GM21723 (cell line): ENCODE measurements around the gene DKK1.

Source experiments
- ATAC-seq: cut with Tn5 transposase; IDR thresholded peaks from one replicate; pipeline ENCODE4 v1.9.1; 2021; ENCODE audit warnings: mild to moderate bottlenecking, moderate library complexity; ENCODE audit not compliant: unreplicated experiment

Gene DKK1

DNA sequence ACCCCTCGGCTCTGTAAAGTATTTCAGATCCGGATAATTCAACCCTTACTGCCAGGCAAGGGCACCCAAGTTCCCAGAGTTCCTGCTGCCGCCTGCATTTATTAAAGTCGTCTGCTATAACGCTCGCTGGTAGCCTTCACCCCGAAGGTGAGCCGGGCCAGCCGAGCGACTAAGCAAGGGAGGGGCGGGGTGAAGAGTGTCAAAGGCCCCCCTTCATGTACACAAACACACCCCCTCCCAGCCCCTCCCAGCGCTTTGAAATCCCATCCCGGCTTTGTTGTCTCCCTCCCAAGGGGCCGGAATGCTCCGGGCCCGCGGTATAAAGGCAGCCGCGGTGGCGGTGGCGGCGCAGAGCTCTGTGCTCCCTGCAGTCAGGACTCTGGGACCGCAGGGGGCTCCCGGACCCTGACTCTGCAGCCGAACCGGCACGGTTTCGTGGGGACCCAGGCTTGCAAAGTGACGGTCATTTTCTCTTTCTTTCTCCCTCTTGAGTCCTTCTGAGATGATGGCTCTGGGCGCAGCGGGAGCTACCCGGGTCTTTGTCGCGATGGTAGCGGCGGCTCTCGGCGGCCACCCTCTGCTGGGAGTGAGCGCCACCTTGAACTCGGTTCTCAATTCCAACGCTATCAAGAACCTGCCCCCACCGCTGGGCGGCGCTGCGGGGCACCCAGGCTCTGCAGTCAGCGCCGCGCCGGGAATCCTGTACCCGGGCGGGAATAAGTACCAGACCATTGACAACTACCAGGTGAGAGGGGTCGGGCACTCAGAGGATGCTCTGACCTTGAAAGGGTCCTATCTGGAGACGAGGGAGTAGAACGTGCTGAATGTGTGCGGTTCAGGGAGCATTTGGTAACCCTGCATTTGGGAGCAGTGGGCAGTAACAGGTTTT, at the start of gene DKK1:
DKK1 (plus strand) TSS at position 349 of the 889 bp plus-strand sequence; CDS start at position 503, 154 bp downstream.
- ATAC-seq = no peak

DNA sequence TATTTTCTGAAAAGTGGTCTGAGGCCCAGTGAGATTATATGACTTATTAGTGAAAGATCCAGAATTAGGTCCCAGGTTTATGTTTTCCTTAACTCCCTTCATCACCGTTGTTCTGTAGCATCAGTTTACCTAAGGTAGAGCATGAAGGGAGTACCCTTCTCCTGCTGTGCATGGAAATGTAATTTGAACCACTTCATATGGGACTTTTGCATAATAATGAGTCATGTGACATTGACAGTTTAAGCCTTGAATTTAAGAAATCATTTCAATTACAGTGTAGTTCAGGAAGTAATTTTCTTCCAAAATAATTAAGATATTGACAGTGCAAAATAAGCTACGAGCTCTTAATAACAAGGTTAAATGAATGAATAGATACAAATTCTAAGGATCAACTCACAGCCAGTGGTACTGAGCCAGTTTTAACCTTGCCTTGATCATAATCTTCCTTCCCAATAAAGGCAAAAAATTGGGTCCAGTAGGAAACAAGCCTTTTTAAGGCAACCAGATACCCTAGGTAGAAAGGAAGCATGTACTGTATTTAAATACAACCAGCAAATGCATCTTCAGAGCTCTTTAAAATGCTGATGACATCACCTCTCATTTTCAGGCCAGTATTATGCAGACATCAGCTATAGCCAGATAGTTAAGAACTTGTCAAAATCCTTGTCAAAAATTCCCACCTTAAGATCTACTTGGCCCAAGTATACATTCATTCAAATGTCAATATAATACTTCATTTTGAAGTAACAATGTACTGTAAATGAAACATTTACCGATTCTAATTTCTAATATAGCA, 48.8 kb upstream of the DKK1 start:
- no peak for ATAC-seq

GRCh38 chr10:52266858-52267257, 47.2 kb upstream of the DKK1 start:
- ATAC-seq = no peak

DNA sequence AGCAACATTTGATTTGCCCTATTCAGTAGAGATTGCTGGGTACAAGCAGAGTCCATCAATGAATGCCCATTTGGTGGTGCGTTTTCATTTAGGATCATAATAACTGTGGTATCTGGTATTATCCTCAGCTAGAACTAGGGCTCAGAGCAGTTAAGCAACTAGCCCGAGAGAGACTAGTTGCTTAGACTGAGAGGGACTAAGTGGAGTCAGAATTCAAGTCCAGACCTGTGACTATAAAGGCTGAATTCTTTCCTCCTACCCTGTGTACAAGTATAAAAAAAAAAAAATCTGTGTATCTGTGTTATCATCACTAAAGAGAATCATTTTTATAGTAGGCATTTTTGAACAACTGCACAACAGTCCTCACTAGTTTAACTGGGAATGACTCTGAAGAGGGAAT, 45.3 kb upstream of the DKK1 start:
- ATAC-seq = no peak

- no peak for ATAC-seq
Observed at GRCh38 chr10:52269233-52269632, 44.8 kb upstream of the DKK1 start.

- no peak for ATAC-seq
Observed at GRCh38 chr10:52276163-52276562, 37.9 kb upstream of the DKK1 start.

DNA sequence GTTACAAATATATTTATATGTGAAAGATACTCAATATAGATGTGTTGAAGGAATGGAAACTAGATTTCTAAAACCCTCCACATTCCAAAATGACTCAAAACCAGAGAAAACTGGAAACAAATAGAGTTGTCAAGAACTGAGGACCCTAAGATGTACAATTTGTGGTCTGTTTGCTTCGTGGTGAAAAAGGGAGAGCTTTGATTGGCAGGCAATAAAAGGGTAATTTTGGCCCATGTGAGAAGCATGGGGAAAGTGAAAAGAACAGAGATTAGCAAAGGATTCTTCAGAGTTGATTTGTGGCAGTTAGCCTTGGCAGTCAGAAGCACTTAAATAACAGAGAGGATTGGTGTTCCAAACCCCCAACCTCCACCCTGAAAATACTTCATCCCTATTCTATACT, 37.1 kb upstream of the DKK1 start:
- no peak for ATAC-seq

- no peak for ATAC-seq
Observed at GRCh38 chr10:52279546-52279945, 34.5 kb upstream of the DKK1 start.

DNA sequence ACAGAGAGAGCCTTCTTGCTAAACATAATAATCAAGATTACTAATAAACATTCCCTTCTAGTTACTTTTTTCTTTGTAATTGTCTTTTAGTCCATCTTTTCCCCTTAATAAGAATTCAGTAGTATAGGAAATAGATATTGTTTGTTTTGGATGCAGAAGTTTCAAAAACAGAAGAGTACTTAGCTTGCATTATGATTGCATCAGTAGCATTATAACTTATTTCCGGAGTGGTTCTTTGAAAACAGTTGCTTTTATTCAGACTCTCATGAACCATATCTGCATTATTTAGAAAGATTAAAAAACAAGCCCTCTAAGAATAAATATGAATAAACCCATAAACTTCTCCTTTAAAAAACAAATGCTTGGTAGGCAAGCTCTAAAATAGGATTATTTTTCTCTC, 34.0 kb upstream of the DKK1 start:
- no peak for ATAC-seq

- no peak for ATAC-seq
Observed at GRCh38 chr10:52283174-52283573, 30.9 kb upstream of the DKK1 start.

GRCh38 chr10:52284416-52285013, 29.6 kb upstream of the DKK1 start:
- ATAC-seq = peak; percentile 56

DNA sequence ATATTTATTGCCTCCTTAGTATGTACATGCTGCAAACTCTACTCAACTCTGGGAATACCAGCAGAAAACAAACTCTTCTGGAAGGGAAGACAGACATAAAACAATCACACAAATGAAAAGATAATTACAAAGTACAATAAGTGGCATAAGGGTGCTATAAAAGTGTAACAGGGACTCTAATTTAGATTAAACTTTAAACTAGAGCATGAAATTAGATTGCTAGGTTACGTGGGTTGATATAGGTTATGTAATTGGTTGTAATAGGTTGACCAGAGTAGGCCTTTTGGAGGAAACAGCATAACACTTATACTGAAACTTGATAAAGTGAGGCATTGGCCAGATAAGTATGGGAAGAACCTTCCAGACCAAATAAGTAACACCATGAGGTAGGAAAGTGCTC, 26.2 kb upstream of the DKK1 start:
- no peak for ATAC-seq

- ATAC-seq = no peak
Observed at GRCh38 chr10:52297747-52298146, 16.3 kb upstream of the DKK1 start.

- ATAC-seq = no peak
Observed at GRCh38 chr10:52300599-52301277, 13.3 kb upstream of the DKK1 start.

- peak; percentile 93 for ATAC-seq
Observed at GRCh38 chr10:52308251-52309031, 5.6 kb upstream of the DKK1 start.

GRCh38 chr10:52312942-52313255, 1.2 kb upstream of the DKK1 start:
- no peak for ATAC-seq

DNA sequence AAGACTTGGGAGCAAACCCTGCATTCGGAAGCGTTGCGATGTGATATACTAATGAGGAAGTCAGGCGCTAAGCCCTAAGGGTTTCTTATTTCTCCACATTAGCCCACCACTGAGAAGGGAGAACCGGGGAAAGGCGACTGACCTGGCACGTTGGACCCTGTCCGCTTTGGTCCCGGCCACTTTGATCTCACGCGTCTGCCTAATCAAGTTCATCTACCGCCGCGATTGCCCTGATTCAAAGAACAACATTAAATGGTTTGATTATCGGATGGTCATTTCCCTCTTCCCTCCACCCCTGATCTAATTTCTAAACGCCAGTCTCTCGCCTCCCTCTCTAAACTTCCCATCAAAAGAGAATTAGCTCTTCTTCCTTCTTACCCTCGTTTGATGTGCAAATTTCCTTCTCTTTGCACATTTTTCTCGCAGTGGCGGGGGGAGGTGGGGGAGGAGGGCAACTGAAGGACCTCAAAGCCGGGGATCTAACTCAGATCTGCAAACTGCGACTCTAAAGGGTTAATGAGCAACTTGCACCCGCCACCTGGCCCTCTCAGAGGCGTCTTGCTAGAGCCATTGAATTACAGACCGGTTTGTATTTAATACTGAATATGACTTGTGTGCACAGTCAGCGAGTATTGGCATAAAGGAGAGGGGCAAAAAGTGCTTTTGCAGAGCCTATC, 687 bp upstream of the DKK1 start:
- no peak for ATAC-seq

DNA sequence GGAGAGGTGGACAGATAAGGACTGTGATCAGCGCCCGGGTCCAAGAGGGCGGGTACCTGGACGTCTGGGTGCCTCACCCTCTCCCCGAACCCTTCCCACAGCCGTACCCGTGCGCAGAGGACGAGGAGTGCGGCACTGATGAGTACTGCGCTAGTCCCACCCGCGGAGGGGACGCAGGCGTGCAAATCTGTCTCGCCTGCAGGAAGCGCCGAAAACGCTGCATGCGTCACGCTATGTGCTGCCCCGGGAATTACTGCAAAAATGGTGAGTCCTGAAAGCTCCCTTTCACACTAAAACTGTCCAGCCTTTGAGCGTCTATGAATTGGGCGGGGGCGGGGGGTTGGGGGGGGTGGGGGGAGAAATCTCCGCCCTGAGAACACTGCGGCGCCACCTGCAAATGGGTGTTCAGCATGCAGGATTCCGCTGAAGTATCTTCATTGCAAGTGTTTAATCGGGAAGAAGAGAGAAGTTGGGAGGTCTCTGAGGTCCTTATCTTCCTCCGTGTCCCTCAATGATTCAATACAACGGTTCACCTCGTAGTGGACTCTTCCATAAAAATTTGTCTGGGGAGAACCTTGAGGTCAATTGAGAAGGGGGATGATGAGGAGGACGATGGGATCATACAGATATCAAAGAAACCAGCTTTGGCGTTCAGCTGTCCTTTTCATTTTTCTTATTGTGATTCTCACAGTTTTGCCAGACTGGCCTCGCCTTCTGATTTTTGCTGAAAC, 906 bp downstream of the DKK1 start:
- no peak for ATAC-seq

DNA sequence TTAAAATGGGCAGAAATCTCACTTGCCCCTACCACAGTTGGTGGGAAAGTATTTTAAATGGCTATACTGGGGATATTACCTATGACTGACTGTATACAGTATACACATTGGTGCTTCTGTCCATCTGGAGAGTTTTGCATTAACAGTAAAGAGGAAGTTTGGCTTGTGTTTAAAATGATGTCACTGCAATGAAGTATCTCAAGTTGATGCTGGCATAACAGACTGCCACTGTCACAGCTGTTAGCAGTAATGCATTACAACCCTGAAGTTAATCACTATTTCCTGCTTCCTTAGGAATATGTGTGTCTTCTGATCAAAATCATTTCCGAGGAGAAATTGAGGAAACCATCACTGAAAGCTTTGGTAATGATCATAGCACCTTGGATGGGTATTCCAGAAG, 1.9 kb downstream of the DKK1 start:
- ATAC-seq = no peak
